GM23248 (cell line): ENCODE measurements around the gene UGDH.

Experiments used
- EZH2 ChIP-seq: fragments of 200-600 bp; sonication (generic); IDR thresholded peaks from 2 replicates; pipeline ENCODE4 v1.6.1; 2018; ENCODE audit warnings: antibody characterized with exemption, mild to moderate bottlenecking; ENCODE audit not compliant: insufficient read depth, poor library complexity, severe bottlenecking
- EZH2phosphoT487 ChIP-seq: fragments of 200-600 bp; sonication (generic); IDR thresholded peaks from 2 replicates; pipeline ENCODE4 v1.6.1; 2018; ENCODE audit warnings: antibody characterized with exemption, moderate library complexity, mild to moderate bottlenecking, low read depth; ENCODE audit not compliant: insufficient read depth

- TF ChIP-seq EZH2: no peak
- no peak for TF ChIP-seq EZH2phosphoT487
These were observed 36.2 kb upstream of the UGDH start for GRCh38 chr4:39563346-39563847.
